ENCODE measurements around the gene DLG2. TPM values are rescaled to one million over a fixed set of nuclear protein-coding genes. Genes with fewer than 3 reads are reported as not detected.

Gene DLG2
- total RNA-seq, 1 donor from 2014 or later: 7.2 TPM

DNA sequence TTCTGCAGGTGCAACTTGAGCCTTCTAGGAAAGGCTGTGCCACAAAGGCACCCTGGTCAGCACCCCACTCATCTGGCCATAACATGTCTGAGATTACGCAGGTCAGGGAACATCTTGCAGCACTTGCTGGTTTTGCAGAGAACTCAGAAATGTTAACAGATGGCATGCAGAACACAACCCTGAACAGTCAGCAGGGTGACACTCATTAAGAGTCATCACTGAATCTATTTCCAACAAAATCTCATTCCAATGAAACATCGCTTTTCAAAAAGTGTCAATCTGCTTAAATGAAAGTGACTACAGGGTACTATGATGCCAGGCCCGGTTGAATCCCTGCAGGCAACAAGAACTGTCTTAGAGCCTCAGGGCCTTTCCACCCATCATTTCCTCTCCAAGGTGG, 1971.2 kb downstream of the DLG2 start:
- no peaks in the 10 kb centered on the region for H3K9me3 ChIP-seq
- H3K4me1 ChIP-seq: no peaks in the 10 kb centered on the region
- intact Hi-C loops (cut with DNase I): no loop called here
- TF ChIP-seq, protein P1, sequence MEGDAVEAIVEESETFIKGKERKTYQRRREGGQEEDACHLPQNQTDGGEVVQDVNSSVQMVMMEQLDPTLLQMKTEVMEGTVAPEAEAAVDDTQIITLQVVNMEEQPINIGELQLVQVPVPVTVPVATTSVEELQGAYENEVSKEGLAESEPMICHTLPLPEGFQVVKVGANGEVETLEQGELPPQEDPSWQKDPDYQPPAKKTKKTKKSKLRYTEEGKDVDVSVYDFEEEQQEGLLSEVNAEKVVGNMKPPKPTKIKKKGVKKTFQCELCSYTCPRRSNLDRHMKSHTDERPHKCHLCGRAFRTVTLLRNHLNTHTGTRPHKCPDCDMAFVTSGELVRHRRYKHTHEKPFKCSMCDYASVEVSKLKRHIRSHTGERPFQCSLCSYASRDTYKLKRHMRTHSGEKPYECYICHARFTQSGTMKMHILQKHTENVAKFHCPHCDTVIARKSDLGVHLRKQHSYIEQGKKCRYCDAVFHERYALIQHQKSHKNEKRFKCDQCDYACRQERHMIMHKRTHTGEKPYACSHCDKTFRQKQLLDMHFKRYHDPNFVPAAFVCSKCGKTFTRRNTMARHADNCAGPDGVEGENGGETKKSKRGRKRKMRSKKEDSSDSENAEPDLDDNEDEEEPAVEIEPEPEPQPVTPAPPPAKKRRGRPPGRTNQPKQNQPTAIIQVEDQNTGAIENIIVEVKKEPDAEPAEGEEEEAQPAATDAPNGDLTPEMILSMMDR (IDR thresholded peaks at IDR 0.05): no peak
- no peaks in the 10 kb centered on the region for H3K27me3 ChIP-seq (ENCODE audit: low read depth)
- no peak for DNase-seq
- ATAC-seq: no peak
- no peak overlapping the region for H3K4me3 ChIP-seq
- no peak overlapping the region for H3K27ac ChIP-seq
- H3K36me3 ChIP-seq: no peaks in the 10 kb centered on the region

- intact Hi-C loops (cut with DNase I): no loop called here
- Histone ChIP-seq H3K4me1 (no peaks in the 10 kb centered on the region), H3K27me3 (ENCODE audit: low read depth) (no peaks in the 10 kb centered on the region), H3K27ac (no peak overlapping the region), H3K4me3 (no peak overlapping the region), H3K36me3 (no peaks in the 10 kb centered on the region), H3K9me3 (no peaks in the 10 kb centered on the region)
- no peak for ATAC-seq
- DNase-seq: no peak
- TF ChIP-seq, protein P1 (IDR thresholded peaks at IDR 0.05): no peak
These were observed 1977.7 kb downstream of the DLG2 start for GRCh38 chr11:83649528-83649855.

GRCh38 chr11:83648610-83649527, 1978.3 kb downstream of the DLG2 start:
- Histone ChIP-seq H3K27ac (no peak overlapping the region), H3K4me1 (no peaks in the 10 kb centered on the region)
- intact Hi-C loops (cut with DNase I): no loop called here

DNA sequence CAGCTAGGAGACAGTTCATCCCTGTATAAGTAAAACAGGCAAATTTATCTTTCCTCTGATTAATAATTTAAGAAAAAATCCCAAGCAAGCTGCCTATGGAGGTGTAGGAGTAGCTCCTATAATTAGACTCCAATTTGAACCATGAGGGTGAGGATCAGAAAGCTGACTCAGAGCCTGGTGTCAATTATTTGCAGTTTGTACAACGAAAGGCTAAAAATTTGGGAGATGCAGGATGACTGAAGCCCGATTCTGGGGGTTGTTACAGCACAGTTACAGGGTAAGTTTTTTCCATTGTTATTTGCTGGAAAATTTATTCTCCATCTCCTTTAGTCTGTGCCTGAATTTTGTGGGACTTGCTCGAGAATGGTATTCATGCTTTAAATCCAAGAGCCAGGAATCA, 1981.6 kb downstream of the DLG2 start:
- H3K27me3 ChIP-seq (ENCODE audit: low read depth): no peaks in the 10 kb centered on the region
- TF ChIP-seq, protein P1 (IDR thresholded peaks at IDR 0.05): no peak
- intact Hi-C loops (cut with DNase I): no loop called here
- no peak overlapping the region for H3K27ac ChIP-seq
- no peak overlapping the region for H3K4me3 ChIP-seq
- H3K4me1 ChIP-seq: no peaks in the 10 kb centered on the region
- no peaks in the 10 kb centered on the region for H3K9me3 ChIP-seq
- ATAC-seq: no peak
- no peaks in the 10 kb centered on the region for H3K36me3 ChIP-seq
- DNase-seq: no peak

More at GRCh38 chr11:83648610-83649527, 1978.3 kb downstream of the DLG2 start:
- DNase-seq: no peak
- Histone ChIP-seq H3K27me3 (ENCODE audit: low read depth) (no peaks in the 10 kb centered on the region), H3K4me3 (no peak overlapping the region), H3K36me3 (no peaks in the 10 kb centered on the region), H3K9me3 (no peaks in the 10 kb centered on the region)
- TF ChIP-seq, protein P1 (IDR thresholded peaks at IDR 0.05): no peak
- ATAC-seq: no peak

GRCh38 chr11:83643115-83643514, 1984.0 kb downstream of the DLG2 start:
- Histone ChIP-seq H3K4me3 (no peak overlapping the region), H3K27me3 (ENCODE audit: low read depth) (no peaks in the 10 kb centered on the region), H3K9me3 (no peaks in the 10 kb centered on the region), H3K36me3 (no peaks in the 10 kb centered on the region), H3K4me1 (no peaks in the 10 kb centered on the region), H3K27ac (no peak overlapping the region)
- no peak for DNase-seq
- TF ChIP-seq, protein P1 (IDR thresholded peaks at IDR 0.05): no peak
- ATAC-seq: no peak
- intact Hi-C loops (cut with DNase I): no loop called here
